Activated gamma-delta T cell treated with Interleukin-2 at 50 U/mL for 16 hours (primary cell): Measurements from ENCODE around the gene ITPKC.
"Not testable (repeated sequence)": the region's sequence is repeated elsewhere in the genome, so short reads cannot be mapped to it uniquely, and the experiment has no call there.

Source experiments
- DNase-seq: peaks from one replicate; pipeline ENCODE4 v3.0.0-alpha.2; 2020

Gene ITPKC

DNA sequence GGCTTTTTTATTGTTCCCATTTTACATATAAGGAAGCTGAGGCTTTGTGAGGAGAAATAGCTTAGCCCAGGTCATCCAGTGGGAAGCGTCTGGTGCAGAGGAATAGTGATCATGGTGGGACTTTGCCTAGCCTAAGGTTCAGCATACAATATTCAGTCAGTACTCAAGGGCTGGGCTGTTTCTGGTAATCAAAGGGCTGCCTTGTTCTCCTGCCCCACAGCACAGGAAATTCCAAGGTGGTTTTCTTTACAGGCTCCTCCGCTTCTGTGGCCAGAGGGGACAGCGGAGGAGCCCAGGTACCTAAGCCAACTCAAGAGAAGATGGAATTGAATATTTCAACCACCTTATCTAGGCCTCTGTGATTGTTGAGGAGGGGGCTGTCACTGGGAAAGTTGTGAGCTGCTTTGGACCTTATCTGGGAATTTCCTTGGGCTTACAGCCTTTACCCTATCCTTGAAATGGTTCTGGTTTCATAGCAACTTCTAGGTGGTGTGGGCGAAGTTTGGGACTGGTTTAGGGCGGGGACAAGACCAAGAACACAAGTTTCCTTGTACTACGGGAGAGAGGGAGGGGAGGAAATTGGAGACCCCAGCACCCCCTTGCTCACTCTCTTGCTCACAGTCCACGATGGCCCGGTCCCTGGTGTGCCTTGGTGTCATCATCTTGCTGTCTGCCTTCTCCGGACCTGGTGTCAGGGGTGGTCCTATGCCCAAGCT, 58.2 kb downstream of the ITPKC start, which contains the start of gene MIA:
TSS of gene MIA (plus strand) at position 606 of the 716 bp plus-strand sequence. CDS start at position 628, 22 bp downstream.
- no peak for DNase-seq

DNA sequence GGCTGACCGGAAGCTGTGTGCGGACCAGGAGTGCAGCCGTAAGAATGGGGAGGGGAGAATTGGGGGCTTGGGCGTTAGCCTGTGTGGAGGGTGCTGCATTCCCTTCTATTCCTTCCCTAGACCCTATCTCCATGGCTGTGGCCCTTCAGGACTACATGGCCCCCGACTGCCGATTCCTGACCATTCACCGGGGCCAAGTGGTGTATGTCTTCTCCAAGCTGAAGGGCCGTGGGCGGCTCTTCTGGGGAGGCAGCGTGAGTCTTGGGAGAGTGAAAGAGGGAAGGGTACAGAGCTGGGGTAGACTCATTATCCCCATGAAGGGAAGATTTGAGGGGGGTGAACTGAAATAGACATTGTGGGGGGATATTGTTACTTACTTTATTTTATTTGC, 58.7 kb downstream of the ITPKC start:
- DNase-seq: no peak

DNA sequence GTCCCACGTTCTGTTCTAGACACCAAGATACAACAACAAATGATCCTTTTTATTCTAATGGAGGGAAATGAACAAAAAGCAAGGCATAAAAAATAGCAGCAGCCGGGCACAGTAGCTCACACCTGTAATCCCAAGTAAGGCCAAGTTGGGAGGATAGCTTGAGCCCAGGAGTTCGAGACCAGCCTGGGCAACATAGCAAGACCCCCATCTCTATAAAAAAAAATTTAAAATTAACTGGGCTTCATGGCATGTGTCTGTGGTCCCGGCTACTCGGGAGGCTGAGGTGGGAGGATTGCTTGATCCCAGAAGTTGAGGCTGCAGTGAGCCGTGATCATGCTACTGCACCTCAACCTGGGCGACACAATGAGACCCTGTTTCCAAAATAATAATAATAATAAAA, 59.5 kb downstream of the ITPKC start:
- no peak for DNase-seq

DNA sequence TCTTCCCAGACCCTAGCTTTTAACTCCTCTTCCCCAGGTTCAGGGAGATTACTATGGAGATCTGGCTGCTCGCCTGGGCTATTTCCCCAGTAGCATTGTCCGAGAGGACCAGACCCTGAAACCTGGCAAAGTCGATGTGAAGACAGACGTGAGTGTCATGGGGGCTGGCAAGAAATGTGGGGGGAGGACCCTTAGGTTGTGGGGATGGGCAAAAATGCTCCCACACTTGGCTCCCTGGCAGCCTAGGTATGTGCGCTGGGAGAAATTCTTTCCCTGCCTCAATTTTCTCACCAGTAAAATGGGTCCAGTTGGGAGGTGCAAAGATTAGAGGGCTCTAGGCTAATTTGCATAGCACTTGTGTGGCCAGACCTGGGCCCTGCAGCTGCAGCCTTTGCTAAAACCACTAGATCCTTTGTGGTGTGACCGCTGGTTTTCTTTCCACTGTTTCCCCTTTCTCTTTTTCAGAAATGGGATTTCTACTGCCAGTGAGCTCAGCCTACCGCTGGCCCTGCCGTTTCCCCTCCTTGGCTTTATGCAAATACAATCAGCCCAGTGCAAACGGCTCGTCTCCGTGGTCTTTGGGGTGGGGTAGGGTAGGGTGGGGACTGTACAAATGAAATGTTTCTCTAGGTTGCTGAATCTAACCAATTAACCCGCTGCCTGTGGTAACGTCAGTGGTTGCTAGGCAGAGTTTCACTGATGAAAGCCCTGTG, 60.2 kb downstream of the ITPKC start:
- DNase-seq: peak; percentile 90

DNA sequence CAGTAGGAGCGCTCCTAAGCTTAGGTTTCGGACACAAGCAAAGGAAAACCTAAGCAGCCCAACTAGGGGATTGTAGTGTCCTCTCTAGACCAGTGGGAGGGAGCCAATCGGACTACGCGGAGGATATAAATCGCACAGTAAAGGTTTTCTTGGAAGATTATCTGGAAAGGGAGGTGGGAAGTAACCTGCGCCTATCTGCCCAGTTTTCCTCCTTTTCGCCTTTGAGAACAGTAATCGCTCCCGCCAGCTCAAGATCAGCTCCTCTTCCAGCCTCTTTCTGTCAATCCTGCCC, 60.7 kb downstream of the ITPKC start:
- no peak for DNase-seq

DNA sequence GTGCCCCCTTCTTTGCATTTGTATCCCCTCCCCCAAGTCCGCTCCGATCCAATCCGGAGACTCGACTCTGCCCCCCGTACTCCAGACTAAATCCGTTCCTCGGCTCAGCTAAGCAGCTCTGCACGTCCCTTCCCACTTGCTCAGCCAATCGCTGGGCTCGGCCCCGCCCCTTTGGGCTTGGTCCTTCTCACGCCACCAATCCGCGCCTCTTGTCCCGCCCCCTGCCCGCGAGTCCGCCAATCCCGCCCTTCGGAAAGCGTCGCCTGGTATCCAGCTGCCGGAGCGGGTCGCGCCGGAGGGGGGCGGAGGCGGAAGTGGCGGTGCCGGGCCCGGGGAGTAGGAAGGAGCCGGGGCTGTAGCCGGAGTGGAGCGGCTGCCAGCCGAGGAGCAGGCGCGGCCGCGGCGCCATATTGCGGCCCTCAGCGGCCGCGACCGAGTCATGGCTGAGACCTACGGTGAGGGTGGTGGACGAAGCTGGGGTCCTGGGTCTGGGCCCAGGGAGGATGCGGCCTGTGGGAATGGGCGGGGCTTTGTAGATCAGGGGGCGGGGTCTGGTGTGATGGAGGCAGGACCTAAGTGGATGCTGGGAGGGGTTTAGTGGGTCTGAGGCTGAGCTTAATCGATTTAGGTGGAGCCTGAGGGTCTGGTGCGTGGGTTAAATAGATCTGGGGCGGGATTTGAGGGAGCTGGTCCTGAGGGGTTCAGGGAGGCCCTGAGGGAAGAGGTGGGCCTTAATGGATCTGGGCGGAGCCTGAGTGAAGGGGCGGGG, 61.2 kb downstream of the ITPKC start, which contains the start of gene RAB4B:
TSS of gene RAB4B (plus strand) at position 311 of the 769 bp plus-strand sequence. CDS start at position 440, 129 bp downstream.
- peak; percentile 100 for DNase-seq

DNA sequence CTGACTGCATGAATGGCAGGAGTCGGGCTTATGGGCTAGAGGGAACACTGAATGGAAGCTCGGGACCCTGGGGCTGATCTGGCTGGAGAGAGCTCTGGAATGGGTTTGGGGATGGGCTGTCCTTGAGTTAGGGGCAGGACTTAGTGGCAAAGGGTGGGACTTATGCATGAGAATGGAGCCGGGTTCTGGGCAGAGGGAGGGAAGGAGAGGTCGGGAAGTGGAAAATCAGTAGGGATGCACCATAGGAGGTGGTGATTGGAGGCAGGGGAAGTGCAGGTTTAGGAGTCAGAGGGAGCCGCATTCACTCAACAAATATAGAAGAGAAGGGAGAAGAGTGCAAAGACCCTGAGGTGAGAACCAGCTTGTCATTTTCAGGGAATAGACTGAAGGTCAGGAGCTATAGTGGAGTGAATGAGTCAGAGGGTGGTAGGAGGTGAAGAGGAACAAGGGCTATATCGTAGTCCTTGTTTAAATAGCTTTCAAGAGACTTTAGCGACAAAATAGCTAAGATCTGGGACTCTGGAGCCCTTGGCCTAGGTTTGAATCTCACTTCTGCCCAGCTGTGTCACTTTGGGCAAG, 61.9 kb downstream of the ITPKC start:
- no peak for DNase-seq

DNA sequence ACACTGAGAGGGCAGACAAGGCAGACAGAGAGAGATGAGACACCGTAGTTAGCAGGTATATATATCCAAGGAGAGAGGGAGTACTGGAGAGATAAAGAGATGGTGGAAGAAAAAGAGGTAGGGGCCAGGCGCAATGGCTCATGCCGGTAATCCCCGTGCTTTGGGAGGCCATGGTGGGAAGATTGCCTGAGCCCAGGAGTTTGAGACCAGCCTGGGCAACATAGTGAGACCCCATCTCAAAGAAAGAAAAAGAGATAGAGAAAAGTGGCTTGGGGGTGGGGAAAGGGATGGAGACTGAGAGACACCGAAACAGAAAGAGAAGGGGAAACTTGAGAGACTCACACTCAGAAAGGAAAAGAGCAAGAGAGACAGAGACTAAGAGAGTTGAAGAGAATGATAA, 63.7 kb downstream of the ITPKC start:
- no peak for DNase-seq

DNA sequence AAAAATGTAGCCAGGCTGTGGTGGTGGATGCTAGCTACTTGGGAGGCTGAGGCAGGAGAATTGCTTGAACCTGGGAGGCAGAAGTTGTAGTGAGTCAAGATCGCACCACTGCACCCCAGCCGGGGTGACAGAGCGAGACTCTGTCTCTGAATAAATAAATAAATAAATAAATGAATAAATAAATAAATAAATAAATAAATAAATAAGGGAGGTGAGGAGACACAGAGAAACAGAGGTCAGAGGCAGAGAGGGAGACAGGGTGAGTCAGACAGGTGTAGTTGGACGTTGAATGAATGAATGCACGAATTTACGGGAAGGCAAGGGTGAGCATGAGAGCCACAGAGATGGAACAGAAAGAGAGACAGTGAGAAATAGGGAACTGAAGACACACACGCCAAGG, 64.2 kb downstream of the ITPKC start:
- DNase-seq: no peak

DNA sequence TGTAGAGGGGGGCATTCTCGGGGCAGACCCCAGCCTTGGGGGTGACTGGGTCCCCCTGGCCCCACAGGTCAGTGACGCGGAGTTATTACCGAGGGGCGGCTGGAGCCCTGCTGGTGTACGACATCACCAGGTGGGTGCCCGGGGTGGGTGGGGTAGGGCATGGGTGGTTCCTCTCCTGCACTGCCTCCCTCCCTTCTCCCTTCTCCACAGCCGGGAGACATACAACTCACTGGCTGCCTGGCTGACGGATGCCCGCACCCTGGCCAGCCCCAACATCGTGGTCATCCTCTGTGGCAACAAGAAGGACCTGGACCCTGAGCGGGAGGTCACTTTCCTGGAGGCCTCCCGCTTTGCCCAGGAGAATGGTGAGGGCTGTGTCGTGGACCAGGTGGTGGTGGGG, 66.8 kb downstream of the ITPKC start:
- no peak for DNase-seq

DNA sequence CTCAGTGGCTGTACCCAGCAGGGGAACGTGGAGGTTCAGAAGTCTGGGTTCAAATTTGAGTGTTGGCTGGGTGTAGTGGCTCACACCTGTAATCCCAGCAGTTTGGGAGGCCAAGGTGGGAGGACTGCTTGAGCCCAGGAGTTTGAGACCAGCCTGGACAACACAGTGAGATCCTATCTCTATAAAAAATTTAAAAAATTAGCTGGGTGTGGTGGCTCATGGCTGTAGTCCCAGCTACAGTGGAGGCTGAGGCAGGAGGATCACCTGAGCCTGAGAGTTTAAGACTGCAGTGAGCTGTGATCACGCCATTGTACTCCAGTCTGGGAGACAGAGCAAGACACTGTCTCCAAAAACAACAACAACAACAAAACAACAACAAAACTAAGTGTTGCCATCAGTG, 67.2 kb downstream of the ITPKC start:
- not testable (repeated sequence) for DNase-seq

DNA sequence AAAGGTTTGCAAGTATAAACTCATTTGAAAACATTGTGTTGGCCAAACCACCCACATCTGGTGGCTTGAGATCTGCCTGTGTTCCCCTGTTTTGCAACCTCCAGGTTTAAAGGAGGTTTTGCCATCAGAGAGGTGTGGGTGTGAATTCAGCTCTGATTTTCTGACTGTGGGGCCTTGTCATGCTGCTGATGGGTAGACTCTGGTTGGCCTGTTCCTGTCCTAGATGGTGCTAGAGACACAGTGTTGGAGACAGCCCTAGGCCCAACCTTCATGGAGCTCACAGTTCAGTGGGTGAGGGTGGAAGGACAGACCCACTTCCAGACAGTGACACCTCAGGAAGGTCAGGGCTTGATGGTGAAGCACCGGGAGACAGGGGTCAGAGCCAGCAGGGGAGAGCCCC, 68.6 kb downstream of the ITPKC start:
- no peak for DNase-seq

DNA sequence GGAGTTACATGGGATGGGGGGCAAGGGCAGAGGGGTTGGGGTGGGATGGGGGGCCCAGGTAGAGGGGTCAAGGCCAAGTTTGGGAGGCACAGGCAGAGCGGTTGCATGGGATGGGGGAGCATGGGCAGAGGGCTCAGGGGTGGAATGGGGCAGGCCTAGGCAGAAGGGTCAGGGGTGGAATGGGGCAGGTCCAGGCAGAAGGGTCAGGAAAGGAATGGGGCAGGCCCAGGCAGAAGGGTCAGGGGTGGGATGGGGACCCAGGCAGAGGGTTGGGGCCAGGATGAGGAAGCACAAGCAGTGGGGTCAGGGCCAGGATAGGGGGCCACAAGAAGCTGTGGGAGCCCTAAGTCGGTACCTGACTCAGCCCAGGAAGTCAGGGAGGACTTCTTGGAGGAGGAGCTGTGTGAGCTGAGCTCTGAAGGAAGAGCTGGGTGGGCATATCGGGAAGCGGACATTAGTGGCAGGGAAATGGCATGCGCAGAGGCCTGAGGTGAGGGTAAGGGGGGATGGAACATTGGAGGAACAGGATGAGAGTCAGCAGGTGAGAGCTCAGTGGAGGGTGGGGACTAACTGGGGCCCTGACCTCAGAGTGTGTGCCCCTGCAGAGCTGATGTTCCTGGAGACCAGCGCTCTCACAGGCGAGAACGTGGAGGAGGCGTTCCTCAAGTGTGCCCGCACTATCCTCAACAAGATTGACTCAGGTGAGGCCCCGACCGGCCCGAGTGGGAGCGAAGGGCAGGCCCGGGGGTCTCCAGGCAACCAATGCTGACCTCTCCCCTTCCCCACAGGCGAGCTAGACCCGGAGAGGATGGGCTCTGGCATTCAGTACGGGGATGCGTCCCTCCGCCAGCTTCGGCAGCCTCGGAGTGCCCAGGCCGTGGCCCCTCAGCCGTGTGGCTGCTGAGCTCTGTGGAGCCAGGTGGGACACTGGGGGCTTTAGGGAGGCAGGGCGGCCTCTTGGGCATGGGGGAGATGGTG, 69.4 kb downstream of the ITPKC start:
- DNase-seq: no peak
